Measurements from ENCODE around the gene CACNA1E.

DNA sequence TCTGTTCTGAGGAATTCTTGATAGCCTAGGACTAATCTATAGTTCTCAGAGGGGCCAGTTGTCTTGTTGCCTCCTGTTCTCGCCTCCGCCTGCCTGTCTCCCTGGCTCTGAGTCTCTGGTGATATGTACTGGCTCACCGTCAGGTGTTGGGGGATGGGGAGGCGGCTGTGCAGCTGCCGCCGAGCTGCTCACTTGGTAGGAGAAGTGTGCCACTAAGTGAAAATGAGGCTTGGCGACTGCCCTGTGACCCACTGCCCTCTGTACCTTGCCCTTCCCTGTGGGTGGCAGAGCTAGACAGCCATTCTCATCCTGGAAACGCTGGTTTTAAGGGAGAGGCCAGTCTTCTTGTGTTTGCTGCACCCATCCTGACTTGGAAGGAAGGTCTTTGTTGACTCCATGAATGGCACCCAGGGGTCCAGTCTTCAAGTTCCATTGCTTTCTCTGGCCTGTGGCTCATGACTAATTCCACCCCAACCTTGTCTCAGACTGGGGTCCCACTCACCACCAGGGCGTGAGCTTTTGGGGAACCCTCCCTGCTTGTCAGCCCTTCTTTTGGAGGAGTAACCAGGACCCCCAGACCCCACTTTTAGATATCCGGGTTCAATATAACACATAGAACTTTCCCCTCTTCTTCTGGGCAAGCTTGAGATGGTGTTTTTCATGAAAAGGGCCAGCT lies 120.6 kb downstream of the CACNA1E start:
- TF ChIP-seq POLR2A (IDR thresholded peaks at IDR 0.05) (no peak), CTCF (IDR thresholded peaks at IDR 0.05) (no peak)
